ENCODE measurements around the gene SLC16A1. TPM values are rescaled to one million over a fixed set of nuclear protein-coding genes. Genes with fewer than 3 reads are reported as not detected.

The SLC16A1 gene
- total RNA-seq, 1 experiment from 2014 or later, result 328 TPM

DNA sequence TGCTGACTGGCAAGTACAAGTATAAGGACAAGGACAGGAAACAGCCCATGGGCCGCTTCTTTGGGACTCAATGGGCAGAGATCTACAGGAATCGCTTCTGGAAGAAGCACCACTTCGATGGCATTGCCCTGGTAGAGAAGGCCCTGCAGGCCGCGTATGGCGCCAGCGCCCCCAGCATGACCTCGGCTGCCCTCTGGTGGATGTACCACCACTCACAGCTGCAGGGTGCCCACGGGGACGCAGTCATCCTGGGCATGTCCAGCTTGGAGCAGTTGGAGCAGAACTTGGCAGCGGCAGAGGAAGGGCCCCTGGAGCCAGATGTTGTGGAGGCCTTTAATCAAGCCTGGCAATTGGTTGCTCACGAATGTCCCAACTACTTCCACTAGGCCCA lies 32.0 kb downstream of the SLC16A1 start:
- Mint-ChIP-seq H3K4me3 (no peak overlapping the region), H3K27me3 (ENCODE audit: low read depth) (no peaks in the 10 kb centered on the region), H3K36me3 (peaks cover 90% of the 10 kb centered on the region), H3K9me3 (no peaks in the 10 kb centered on the region), H3K27ac (peak overlapping the region; percentile 57), H3K4me1 (peaks cover 15% of the 10 kb centered on the region)
- 0 out of 2 replicates have a peak, but pooled peaks have one; percentile 14 for TF ChIP-seq CTCF (IDR thresholded peaks at IDR 0.05)
- no peak for TF ChIP-seq KAT7 (CRISPR knock-in tag; IDR thresholded peaks at IDR 0.05; ENCODE audit: borderline replicate concordance)
- ChIA-PET POLR2A (interaction anchor here (0.6 kb wide), 1 partner anchor 321 kb away, joined by 5 read pairs; no protein-coding TSS in a partner anchor), CTCF (interaction anchor here (1.2 to 3.2 kb wide), 4 partner anchors 43 to 149 kb away, joined by 4 to 19 read pairs (median 6); partner anchors contain the start of gene LRIG2)
- DNase-seq (ENCODE audit: low spot score), result no peak
- ATAC-seq, result peak; percentile 59

DNA sequence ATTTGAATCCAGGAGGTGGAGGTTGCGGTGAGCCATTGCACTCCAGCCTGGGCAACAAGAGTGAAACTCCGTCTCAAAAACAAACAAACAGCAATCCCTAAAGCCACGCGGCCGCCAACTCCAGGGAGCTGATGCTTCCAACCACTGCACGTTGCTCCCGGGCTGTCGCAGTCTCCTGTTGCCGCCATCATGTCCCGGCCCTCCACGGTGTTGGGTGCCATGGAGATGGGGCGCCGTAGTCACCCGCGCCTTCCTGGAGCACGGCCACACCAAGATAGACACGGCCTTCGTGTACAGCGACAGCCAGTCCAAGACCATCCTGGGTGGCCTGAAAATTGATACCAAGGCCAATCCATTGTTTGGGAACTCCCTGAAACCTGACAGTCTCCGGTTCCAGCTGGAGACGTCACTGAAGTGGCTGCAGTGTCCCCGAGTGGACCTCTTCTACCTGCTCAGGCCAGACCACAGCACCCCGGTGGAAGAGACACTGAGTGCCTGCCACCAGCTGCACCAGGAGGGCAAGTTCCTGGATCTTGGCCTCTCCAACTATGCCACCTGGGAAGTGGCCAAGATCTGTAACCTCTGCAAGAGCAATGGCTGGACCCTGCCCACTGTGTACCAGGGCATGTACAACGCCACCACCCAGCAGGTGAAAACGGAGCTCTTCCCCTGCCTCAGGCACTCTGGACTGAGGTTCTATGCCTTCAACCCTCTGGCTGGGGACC lies 32.6 kb downstream of the SLC16A1 start:
- H3K9me3 Mint-ChIP-seq, result no peaks in the 10 kb centered on the region
- peak overlapping the region; percentile 57 for H3K27ac Mint-ChIP-seq
- ATAC-seq (no peak), DNase-seq (ENCODE audit: low spot score) (no peak)
- ChIA-PET POLR2A (interaction anchor here (0.6 kb wide), 1 partner anchor 321 kb away, joined by 5 read pairs; no protein-coding TSS in a partner anchor), CTCF (interaction anchor here (1.7 to 3.2 kb wide), 3 partner anchors 42 to 149 kb away, joined by 6 to 19 read pairs (median 7); partner anchors contain the start of gene LRIG2)
- TF ChIP-seq RORB (CRISPR knock-in tag; IDR thresholded peaks at IDR 0.05) (no peak), E2F4 (CRISPR knock-in tag; IDR thresholded peaks at IDR 0.05; ENCODE audit: borderline replicate concordance, low read depth) (no peak), NFATC4 (CRISPR knock-in tag; IDR thresholded peaks at IDR 0.05) (no peak), RELA (CRISPR knock-in tag; IDR thresholded peaks at IDR 0.05; ENCODE audit: borderline replicate concordance) (no peak), MAX (CRISPR knock-in tag; IDR thresholded peaks at IDR 0.05) (no peak), FOXP1 (CRISPR knock-in tag; IDR thresholded peaks at IDR 0.05; ENCODE audit: borderline replicate concordance) (no peak), ZNF396 (CRISPR knock-in tag; IDR thresholded peaks at IDR 0.05; ENCODE audit: borderline replicate concordance) (no peak), ETV6 (CRISPR knock-in tag; IDR thresholded peaks at IDR 0.05) (no peak), ZNF232 (CRISPR knock-in tag; IDR thresholded peaks at IDR 0.05) (no peak), NFYB (CRISPR knock-in tag; conservative IDR thresholded peaks at IDR 0.05; ENCODE audit: low read depth) (no peak), PRDM15 (CRISPR knock-in tag; IDR thresholded peaks at IDR 0.05) (no peak), MYBL2 (CRISPR knock-in tag; IDR thresholded peaks at IDR 0.05) (no peak), GTF2I (CRISPR knock-in tag; conservative IDR thresholded peaks at IDR 0.05) (no peak)
- TF ChIP-seq, protein P1, sequence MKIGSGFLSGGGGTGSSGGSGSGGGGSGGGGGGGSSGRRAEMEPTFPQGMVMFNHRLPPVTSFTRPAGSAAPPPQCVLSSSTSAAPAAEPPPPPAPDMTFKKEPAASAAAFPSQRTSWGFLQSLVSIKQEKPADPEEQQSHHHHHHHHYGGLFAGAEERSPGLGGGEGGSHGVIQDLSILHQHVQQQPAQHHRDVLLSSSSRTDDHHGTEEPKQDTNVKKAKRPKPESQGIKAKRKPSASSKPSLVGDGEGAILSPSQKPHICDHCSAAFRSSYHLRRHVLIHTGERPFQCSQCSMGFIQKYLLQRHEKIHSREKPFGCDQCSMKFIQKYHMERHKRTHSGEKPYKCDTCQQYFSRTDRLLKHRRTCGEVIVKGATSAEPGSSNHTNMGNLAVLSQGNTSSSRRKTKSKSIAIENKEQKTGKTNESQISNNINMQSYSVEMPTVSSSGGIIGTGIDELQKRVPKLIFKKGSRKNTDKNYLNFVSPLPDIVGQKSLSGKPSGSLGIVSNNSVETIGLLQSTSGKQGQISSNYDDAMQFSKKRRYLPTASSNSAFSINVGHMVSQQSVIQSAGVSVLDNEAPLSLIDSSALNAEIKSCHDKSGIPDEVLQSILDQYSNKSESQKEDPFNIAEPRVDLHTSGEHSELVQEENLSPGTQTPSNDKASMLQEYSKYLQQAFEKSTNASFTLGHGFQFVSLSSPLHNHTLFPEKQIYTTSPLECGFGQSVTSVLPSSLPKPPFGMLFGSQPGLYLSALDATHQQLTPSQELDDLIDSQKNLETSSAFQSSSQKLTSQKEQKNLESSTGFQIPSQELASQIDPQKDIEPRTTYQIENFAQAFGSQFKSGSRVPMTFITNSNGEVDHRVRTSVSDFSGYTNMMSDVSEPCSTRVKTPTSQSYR (CRISPR knock-in tag; IDR thresholded peaks at IDR 0.05), result no peak
- H3K4me1 Mint-ChIP-seq, result peaks cover 15% of the 10 kb centered on the region
- peaks cover 89% of the 10 kb centered on the region for H3K36me3 Mint-ChIP-seq
- no peak overlapping the region for H3K4me3 Mint-ChIP-seq
- H3K27me3 Mint-ChIP-seq (ENCODE audit: low read depth), result no peaks in the 10 kb centered on the region
